HL-60 (cell line): ENCODE results near the gene GNAQ.

Source experiments
- GABPA ChIP-seq: IDR thresholded peaks from 2 replicates; pipeline ENCODE4 v1.6.1; 2012; ENCODE audit warnings: low read depth
- SPI1 ChIP-seq: IDR thresholded peaks from 2 replicates; pipeline ENCODE4 v1.6.1; 2012; ENCODE audit warnings: low read depth, mild to moderate bottlenecking, borderline replicate concordance
- TF ChIP-seq, protein P1 (sequence below): IDR thresholded peaks from one replicate; pipeline ENCODE4 v1.5.1; 2011; ENCODE audit warnings: low read length, control low read depth, inconsistent platforms; ENCODE audit not compliant: insufficient read depth

DNA sequence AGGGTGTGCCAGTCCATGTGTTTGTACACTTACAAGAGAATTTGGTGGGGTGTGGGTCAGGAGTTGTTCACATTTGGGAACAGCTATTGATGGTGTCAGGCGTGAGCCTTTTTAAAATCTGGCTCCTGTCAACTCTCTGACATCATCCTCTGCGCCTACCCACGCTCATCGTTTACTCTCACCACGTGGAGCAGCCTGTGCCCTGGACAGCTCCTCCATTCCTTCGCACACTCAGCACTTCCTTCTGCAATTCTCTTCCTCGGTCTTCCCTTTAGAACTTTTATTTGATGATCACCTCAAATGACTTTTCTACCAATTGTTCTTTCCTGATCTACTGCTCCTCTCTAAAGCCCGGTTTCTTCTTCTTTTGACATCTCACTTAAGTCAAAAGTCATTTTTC is 42.1 kb upstream of the GNAQ start:
- TF ChIP-seq, protein P1, sequence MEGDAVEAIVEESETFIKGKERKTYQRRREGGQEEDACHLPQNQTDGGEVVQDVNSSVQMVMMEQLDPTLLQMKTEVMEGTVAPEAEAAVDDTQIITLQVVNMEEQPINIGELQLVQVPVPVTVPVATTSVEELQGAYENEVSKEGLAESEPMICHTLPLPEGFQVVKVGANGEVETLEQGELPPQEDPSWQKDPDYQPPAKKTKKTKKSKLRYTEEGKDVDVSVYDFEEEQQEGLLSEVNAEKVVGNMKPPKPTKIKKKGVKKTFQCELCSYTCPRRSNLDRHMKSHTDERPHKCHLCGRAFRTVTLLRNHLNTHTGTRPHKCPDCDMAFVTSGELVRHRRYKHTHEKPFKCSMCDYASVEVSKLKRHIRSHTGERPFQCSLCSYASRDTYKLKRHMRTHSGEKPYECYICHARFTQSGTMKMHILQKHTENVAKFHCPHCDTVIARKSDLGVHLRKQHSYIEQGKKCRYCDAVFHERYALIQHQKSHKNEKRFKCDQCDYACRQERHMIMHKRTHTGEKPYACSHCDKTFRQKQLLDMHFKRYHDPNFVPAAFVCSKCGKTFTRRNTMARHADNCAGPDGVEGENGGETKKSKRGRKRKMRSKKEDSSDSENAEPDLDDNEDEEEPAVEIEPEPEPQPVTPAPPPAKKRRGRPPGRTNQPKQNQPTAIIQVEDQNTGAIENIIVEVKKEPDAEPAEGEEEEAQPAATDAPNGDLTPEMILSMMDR, result no peak
- TF ChIP-seq SPI1, result no peak; the same call in 1 of the 2 replicates
- no peak for TF ChIP-seq GABPA
